Hematopoietic multipotent progenitor cell treated with erythropoietin and hydrocortisone succinate and interleukin-3 and kit ligand, for 8 days (in vitro differentiated cells): ENCODE measurements around the gene CDK18.

Experiments used
- DNase-seq: peaks from one replicate; pipeline ENCODE4 v3.0.0-alpha.2; 2015

Gene CDK18

DNA sequence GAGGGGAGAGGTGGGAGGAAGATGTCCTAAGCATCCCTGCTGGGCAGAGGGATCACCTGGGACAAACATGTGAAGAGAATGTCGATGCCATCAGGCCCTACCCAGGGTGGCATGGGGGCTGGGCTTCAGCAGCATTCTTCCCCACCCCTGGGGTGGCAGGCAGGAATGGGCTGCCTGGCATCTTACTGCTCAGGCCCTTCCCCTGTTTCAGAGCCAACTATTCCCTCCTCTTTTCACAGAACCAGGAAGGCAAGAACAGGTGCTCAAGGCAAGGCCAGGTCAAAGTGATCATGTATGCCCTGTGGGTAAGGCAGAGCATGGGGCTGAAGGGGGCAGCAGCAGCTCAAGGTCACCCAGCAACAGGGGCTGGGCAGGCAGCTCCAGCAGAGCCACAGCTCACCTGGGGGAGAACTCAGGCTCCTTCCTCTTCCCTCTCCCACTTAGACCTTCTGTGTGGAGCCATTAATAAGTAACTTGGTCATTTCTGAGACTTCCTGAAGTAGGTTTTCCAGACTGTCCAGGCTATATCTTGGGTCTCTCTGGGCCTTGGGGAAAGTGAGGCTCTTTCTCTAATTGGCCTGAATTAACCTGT lies 70.9 kb downstream of the CDK18 start:
- DNase-seq, result no peak

DNA sequence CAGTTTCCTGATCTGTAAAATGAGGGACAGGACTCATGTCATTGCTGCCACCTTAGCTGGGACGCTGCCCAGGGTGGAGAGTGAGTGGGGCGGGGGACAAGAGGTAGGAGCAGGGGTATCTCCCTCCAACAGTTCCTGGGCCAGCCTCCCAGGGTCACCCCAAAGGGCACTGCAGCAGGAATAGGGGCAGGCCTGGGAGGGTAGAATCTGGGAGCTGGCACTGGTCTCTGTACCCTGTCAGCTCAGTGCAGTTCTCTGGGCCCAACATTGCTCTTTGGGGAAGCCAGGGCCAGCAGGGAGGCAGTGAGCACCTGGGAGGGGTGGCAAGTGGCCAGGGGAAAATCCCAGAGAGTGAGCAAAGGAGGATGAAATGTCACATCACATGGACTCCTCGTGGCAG lies 71.5 kb downstream of the CDK18 start:
- DNase-seq, result no peak

DNA sequence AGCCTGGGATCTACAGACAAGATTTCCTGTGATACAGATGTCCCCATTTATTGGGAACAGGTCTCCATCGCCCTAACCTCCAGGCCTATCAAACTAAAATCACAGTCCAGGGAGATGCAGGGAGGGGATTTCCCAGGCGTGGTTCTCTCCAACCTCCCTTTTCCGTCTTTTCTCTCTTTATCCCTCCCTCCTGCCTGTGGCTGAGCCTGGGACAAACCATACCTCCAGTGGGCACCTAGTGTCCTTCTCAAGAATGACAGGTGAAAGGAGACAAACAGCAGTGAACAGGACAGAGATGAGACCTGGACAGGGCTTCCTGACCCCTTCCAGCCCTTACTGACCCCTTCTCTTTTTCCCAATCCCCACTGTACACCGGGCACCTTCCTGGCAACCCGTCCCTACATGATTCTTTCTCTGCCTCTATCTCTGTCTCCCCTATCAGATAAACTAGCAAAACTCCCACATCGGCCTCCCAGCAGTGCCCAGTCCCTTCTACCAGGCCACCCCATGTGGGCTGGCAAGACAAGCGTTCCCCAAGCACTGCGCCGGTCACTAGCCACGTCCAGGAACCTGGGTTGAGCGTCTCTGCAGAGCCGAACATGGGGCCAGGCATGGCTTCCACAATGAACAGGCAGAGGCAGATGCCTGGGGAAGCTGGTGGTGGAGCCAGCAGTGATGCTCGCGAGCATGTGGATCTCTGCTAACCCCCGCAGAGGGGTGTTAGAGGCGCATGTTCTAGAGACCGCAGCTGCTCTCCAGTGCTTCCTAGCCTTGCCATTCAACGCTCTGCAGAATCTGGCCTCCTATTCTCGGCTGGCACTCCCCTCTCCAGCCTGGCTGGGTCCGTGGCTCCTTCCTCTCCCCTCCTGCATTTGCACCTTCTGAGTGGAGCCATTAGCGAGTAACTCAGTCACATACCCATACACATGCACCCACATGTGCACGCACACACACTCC lies 72.6 kb downstream of the CDK18 start:
- DNase-seq, result no peak

DNA sequence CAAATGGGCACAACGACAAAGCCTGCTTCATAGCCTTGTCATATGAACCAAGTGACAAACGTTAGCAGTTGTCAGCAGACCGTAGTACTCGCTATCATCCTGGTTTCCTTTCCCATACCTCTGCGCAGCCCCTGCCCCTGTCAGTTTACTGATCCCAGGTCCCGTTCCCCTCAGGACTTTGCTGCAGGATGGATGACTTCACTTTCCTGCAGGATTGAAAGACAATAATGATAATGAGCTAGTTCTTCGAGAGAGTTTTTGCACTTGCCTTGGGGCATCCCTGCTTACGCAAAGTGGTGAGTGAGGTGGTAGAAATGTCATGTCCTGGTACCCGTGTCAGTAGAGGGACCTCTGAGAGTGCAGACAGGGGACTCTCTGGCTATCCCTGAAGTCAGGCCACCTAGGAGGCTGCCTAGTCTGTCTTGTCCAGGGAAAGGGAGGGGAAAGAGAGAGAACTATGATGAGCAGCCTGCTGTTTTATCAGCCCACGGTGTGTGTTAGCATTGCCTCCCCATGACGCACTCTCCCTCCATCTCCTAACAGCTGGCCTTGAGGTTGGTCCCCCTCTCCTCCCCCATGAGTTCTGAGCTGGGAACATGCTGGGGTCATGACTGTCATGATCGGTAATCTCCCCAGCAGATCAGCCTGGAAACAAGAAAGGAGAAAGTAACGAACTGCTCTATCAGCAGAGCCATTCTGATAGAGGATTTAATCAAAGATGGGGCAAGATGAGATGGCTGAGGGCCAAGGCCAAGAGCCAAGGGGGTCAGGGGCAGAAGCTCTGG lies 73.6 kb downstream of the CDK18 start:
- no peak for DNase-seq

DNA sequence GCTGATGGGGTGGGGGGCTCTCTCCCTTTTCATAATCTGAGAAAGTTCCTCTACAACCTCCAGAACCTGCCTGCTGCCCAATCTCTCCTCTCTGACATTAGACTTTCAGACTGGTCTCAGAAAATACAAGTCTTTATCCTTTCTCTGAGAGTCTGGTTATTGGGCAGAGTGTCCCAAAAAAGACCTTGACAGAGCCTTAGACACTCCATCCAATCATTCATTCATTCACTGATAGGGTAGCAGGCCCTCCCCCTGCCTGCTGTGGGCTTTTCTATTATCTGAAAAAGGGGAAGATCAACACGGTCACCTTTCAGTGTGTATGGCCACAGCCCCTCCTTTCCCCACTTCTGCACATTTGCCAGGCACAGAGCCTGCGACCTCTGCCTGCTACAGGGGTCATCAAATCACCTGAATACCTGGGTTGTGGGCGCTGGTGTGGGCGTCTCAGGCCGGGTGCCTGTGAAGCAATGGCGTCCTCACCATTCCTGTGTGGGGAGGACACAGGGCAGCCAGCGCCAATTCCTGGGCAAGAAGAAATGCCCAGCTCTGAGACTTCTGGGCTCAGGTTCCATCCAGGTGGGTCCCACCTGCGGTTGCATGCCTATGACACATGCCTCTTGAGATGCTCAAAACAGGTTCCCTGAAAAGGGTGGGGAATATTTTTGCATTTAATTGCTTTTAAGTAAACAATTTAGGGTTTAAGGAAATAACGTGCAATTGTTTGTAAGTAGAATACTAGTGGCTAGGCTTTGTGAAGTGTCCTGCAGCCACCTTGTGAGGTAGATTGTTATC lies 74.5 kb downstream of the CDK18 start:
- DNase-seq, result no peak

DNA sequence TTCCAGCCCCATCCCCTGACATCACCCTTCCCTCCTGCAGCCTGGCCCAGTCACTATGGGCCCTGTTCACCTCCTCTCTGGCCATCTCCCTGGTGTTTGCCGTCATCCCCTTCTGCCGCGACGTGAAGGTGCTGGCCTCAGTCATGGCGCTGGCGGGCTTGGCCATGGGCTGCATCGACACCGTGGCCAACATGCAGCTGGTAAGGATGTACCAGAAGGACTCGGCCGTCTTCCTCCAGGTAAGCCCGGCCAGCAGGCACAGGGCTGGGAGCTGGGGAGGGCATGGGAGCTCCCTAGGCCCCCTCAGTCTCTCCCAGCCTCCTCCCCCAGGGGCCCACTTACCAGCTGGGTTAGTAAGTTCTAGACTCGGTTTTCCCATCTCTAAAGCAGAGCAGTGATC lies 75.2 kb downstream of the CDK18 start:
- DNase-seq, result no peak

DNA sequence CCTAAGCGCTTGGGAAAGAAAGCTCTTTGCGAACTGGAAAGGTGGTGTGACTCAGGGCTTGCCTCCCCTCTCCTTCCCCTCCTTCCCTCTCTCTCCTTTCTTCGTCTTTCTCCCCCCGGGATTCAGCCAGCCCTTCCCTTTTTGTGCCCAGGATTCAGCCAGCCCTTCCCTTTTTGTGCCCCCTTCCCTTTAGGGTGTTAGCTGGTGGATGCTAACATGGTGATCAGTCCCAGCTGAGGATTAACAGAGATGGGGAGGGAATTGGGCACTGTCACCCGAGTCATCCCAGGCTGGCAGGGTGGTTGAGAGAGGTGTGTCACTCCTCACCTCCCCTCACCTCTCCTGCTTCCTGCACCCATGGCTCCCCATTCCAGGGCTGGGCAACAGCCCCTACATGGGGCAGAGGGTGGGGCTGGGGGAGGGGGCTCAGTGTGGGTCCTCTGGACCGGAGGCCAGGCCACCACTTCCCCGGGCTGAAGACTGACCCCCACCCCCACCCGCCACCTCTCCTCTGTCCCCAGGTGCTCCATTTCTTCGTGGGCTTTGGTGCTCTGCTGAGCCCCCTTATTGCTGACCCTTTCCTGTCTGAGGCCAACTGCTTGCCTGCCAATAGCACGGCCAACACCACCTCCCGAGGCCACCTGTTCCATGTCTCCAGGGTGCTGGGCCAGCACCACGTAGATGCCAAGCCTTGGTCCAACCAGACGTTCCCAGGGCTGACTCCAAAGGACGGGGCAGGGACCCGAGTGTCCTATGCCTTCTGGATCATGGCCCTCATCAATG lies 75.9 kb downstream of the CDK18 start:
- DNase-seq, result no peak

DNA sequence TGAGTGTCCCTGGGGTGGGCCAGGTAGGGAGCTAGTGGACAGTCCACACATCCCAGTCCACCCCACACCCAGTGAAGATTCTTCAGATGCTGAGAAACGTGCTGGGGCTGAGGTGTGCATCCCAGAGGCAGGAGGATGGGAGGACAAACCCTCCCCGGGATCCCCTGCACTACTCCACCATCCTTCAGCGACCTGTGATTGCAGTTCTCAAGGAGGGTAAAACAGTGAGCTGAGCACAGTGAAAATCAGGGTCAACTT lies 76.4 kb downstream of the CDK18 start:
- DNase-seq, result no peak

DNA sequence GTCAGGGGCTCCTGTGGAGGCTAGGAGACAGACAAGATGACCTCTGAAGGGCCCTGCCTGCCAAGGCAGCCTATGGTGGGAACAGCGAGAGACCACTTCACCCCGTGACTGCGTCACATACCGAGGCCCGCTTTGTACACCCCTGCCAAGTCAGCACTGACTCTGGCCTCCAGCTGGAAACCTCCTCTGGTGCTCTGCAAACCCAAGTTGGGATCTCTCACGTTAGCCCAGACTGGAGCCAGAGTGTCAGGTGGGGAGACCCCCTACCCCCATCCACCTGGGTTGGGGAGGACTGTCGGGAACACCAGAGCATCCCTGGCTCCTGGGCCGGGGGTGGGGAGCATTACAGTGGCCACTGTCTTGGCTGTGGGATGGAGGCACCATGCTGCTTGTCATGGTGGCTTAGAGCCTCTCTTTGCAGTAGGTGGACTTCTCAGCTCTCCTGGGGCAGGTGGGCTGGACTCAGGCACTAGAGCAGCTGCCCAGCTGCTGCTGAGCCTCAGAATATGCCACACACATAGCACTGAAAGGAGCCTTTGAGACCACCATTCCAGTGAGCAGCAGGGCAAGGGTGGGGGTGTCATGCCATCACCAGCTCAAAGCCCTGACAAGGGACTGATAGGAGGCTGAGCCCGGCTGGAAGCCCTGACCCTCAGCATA lies 77.0 kb downstream of the CDK18 start:
- DNase-seq, result no peak

DNA sequence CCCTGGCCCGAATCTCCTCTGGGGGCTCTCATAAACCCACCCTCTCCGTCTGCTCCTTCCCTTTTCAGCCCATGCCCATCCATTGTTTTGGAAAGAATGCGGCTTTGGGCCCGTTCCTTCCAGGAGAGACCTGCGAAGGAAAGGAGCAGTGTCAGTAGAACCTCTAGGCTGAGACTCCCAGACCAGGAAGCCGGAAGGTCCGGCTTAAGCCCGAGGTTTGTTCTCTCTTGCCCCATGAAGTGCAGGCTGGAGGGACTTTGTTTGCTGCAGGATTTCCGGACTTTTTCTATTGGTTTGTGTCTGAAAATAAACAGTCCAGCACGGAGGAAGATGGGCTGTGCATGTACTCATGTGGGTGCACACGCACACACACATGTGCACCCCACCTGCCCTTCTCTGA lies 77.6 kb downstream of the CDK18 start:
- no peak for DNase-seq
